ENCODE results near the gene SYNDIG1. TPM values are rescaled to one million over a fixed set of nuclear protein-coding genes. Genes with fewer than 3 reads are reported as not detected.

SYNDIG1 gene
- total and polyA plus RNA-seq, 4 donors: 0.20 to 5.0 (median 0.63) TPM

GRCh38 chr20:24608926-24609667, 139.7 kb downstream of the SYNDIG1 start:
- DNase-seq: no peak
- Histone ChIP-seq H3K27me3 (ENCODE audit: control insufficient read depth in 3 of 3, insufficient read depth in 3 of 3, low read length in 2 of 3) (no peaks in the 10 kb centered on the region), H3K4me3 (no peak overlapping the region), H3K27ac (ENCODE audit: low read depth in 1 of 2, low read length in 1 of 2) (no peak overlapping the region), H3K4me1 (ENCODE audit: control insufficient read depth in 5 of 5, insufficient read depth in 5 of 5, low read length in 5 of 5) (peaks cover 0 to 13% (median 0%) of the 10 kb centered on the region in 5 donors), H3K9me3 (ENCODE audit: control insufficient read depth in 4 of 4, insufficient read depth in 3 of 4, low read length in 3 of 4) (peaks cover 0 to 2% (median 0%) of the 10 kb centered on the region in 4 donors), H3K9ac (ENCODE audit: insufficient read depth in 1 of 2, low read length in 2 of 2) (no peak overlapping the region), H3K36me3 (ENCODE audit: control insufficient read depth in 4 of 4, insufficient read depth in 4 of 4, low read length in 4 of 4) (no peaks in the 10 kb centered on the region)
- no peak for TF ChIP-seq CTCF (IDR thresholded peaks at IDR 0.05; ENCODE audit: control extremely low read depth, extremely low read depth)
- no peak for ATAC-seq (ENCODE audit: insufficient read depth, low FRiP score)
- 72 to 75% methylated on average over 9 of the region's 9 CpGs for WGBS, 2 donors

GRCh38 chr20:24609757-24610156, 140.3 kb downstream of the SYNDIG1 start:
- no peak for DNase-seq
- WGBS, 2 donors: 50 to 61% methylated on average over 2 of the region's 2 CpGs
- no peak overlapping the region for H3K4me3 ChIP-seq
- H3K27me3 ChIP-seq (ENCODE audit: control insufficient read depth in 3 of 3, insufficient read depth in 3 of 3, low read length in 2 of 3): peaks cover 0 to 3% (median 0%) of the 10 kb centered on the region in 3 donors
- ATAC-seq (ENCODE audit: insufficient read depth, low FRiP score): no peak
- no peak overlapping the region for H3K27ac ChIP-seq (ENCODE audit: low read depth in 1 of 2, low read length in 1 of 2)
- H3K9ac ChIP-seq (ENCODE audit: insufficient read depth in 1 of 2, low read length in 2 of 2): no peak overlapping the region
- peaks cover 0 to 13% (median 0%) of the 10 kb centered on the region in 5 donors for H3K4me1 ChIP-seq (ENCODE audit: control insufficient read depth in 5 of 5, insufficient read depth in 5 of 5, low read length in 5 of 5)
- no peak for TF ChIP-seq CTCF (IDR thresholded peaks at IDR 0.05; ENCODE audit: control extremely low read depth, extremely low read depth)
- peaks cover 0 to 2% (median 0%) of the 10 kb centered on the region in 4 donors for H3K9me3 ChIP-seq (ENCODE audit: control insufficient read depth in 4 of 4, insufficient read depth in 3 of 4, low read length in 3 of 4)
- H3K36me3 ChIP-seq (ENCODE audit: control insufficient read depth in 4 of 4, insufficient read depth in 4 of 4, low read length in 4 of 4): no peaks in the 10 kb centered on the region

- Histone ChIP-seq H3K4me3 (no peak overlapping the region), H3K36me3 (ENCODE audit: control insufficient read depth in 4 of 4, insufficient read depth in 4 of 4, low read length in 4 of 4) (no peaks in the 10 kb centered on the region), H3K9ac (ENCODE audit: insufficient read depth in 1 of 2, low read length in 2 of 2) (no peak overlapping the region), H3K4me1 (ENCODE audit: control insufficient read depth in 5 of 5, insufficient read depth in 5 of 5, low read length in 5 of 5) (peaks cover 0 to 5% (median 0%) of the 10 kb centered on the region in 5 donors), H3K9me3 (ENCODE audit: control insufficient read depth in 4 of 4, insufficient read depth in 3 of 4, low read length in 3 of 4) (peaks cover 0 to 2% (median 0%) of the 10 kb centered on the region in 4 donors), H3K27me3 (ENCODE audit: control insufficient read depth in 3 of 3, insufficient read depth in 3 of 3, low read length in 2 of 3) (peaks cover 0 to 3% (median 0%) of the 10 kb centered on the region in 3 donors), H3K27ac (ENCODE audit: low read depth in 1 of 2, low read length in 1 of 2) (no peak overlapping the region)
- TF ChIP-seq CTCF (IDR thresholded peaks at IDR 0.05; ENCODE audit: control extremely low read depth, extremely low read depth): no peak
- WGBS, 2 donors: 73 to 74% methylated on average over 16 of the region's 16 CpGs
- ATAC-seq (ENCODE audit: insufficient read depth, low FRiP score) (no peak), DNase-seq (no peak)
Measured at GRCh38 chr20:24610341-24611115, 141.1 kb downstream of the SYNDIG1 start.

Measured in lung (tissue), 12 donors.